Right atrium auricular region (tissue), 2 donors: ENCODE results near the gene ANKRD16. TPM values are rescaled to one million over a fixed set of nuclear protein-coding genes. Genes with fewer than 3 reads are reported as not detected.
"Not testable (repeated sequence)": the region's sequence is repeated elsewhere in the genome, so short reads cannot be mapped to it uniquely, and the experiment has no call there.

Experiments used
- DNase-seq: peaks from one replicate; pipeline ENCODE4 v3.0.0-alpha.2; 2019; ENCODE audit warnings: low spot score
- H3K27ac ChIP-seq, 2 donors: fragments of 200-600 bp; sonication (generic); 1 replicate in 1 of 2; 2 replicates in 1 of 2; pipeline ENCODE4 v1.5.1; 2016 to 2019
- H3K27me3 ChIP-seq, 2 donors: fragments of 200-600 bp; sonication (generic); one replicate each; pipeline versions ENCODE4 v1.5.1 to v1.6.0; 2017 to 2019
- H3K36me3 ChIP-seq: fragments of 200-600 bp; sonication (generic); one replicate; pipeline ENCODE4 v1.5.1; 2016
- H3K4me1 ChIP-seq, 2 donors: fragments of 200-600 bp; sonication (generic); one replicate each; pipeline versions ENCODE4 v1.5.1 to v1.6.0; 2017 to 2019
- H3K4me3 ChIP-seq, 2 donors: fragments of 200-600 bp; sonication (generic); 1 replicate in 1 of 2; 2 replicates in 1 of 2; pipeline ENCODE4 v1.5.1; 2017 to 2019; ENCODE audit warnings: mild to moderate bottlenecking in 1 of 2, moderate library complexity in 1 of 2
- H3K9me3 ChIP-seq, 2 donors: fragments of 200-600 bp; sonication (generic); one replicate each; pipeline ENCODE4 v1.5.1; 2019
- CTCF ChIP-seq, 2 donors: fragments of 200-600 bp; sonication (generic); IDR thresholded peaks; one replicate each; pipeline ENCODE4 v1.5.1; 2019; ENCODE audit warnings: antibody characterized with exemption in 2 of 2
- total RNA-seq, 2 donors: library from RNA; depleted of rRNA; stranded (reverse); fragments of >200 nt; gene quantifications; one replicate each; pipeline ENCODE4 v1.1.0, GENCODE V29; 2016

The ANKRD16 gene
- total RNA-seq, 2 donors from 2014 or later, result 1.9 to 3.5 TPM

- no peak for TF ChIP-seq CTCF (IDR thresholded peaks at IDR 0.05)
- Histone ChIP-seq H3K36me3 (no peaks in the 10 kb centered on the region), H3K4me3 (no peak overlapping the region), H3K4me1 (peaks cover 0 to 4% of the 10 kb centered on the region in 2 donors), H3K9me3 (no peaks in the 10 kb centered on the region), H3K27ac (no peak overlapping the region), H3K27me3 (no peaks in the 10 kb centered on the region)
- DNase-seq, result no peak
These were observed 60.4 kb downstream of the ANKRD16 start for GRCh38 chr10:5829267-5829666.

GRCh38 chr10:5828725-5829124, 61.0 kb downstream of the ANKRD16 start:
- Histone ChIP-seq H3K27ac (no peak overlapping the region), H3K4me1 (no peaks in the 10 kb centered on the region), H3K27me3 (no peaks in the 10 kb centered on the region), H3K9me3 (no peaks in the 10 kb centered on the region), H3K4me3 (no peak overlapping the region), H3K36me3 (no peaks in the 10 kb centered on the region)
- DNase-seq, result no peak
- no peak for TF ChIP-seq CTCF (IDR thresholded peaks at IDR 0.05)

GRCh38 chr10:5827841-5828240, 61.9 kb downstream of the ANKRD16 start:
- H3K36me3 ChIP-seq, result no peaks in the 10 kb centered on the region
- H3K9me3 ChIP-seq, result no peaks in the 10 kb centered on the region
- no peak for TF ChIP-seq CTCF (IDR thresholded peaks at IDR 0.05)
- H3K27me3 ChIP-seq, result no peaks in the 10 kb centered on the region
- H3K4me3 ChIP-seq, result no peak overlapping the region
- no peak overlapping the region for H3K27ac ChIP-seq
- no peak for DNase-seq
- no peaks in the 10 kb centered on the region for H3K4me1 ChIP-seq

GRCh38 chr10:5826511-5826910, 63.2 kb downstream of the ANKRD16 start:
- not testable (repeated sequence) for DNase-seq, H3K4me1 ChIP-seq, H3K27ac ChIP-seq, H3K36me3 ChIP-seq, H3K9me3 ChIP-seq, H3K27me3 ChIP-seq, H3K4me3 ChIP-seq

GRCh38 chr10:5818894-5819293, 70.8 kb downstream of the ANKRD16 start:
- Histone ChIP-seq H3K36me3 (no peaks in the 10 kb centered on the region), H3K9me3 (no peaks in the 10 kb centered on the region), H3K4me1 (peaks cover 0 to 9% of the 10 kb centered on the region in 2 donors), H3K27ac (no peak overlapping the region), H3K27me3 (no peaks in the 10 kb centered on the region), H3K4me3 (no peak overlapping the region)
- no peak for DNase-seq
- TF ChIP-seq CTCF (IDR thresholded peaks at IDR 0.05), result no peak

GRCh38 chr10:5818048-5818331, 71.7 kb downstream of the ANKRD16 start:
- Histone ChIP-seq H3K27me3 (no peaks in the 10 kb centered on the region), H3K4me1 (peaks cover 0 to 10% of the 10 kb centered on the region in 2 donors), H3K9me3 (no peaks in the 10 kb centered on the region), H3K4me3 (no peak overlapping the region), H3K36me3 (no peaks in the 10 kb centered on the region), H3K27ac (no peak overlapping the region)
- DNase-seq, result no peak
- TF ChIP-seq CTCF (IDR thresholded peaks at IDR 0.05), result no peak
